Measurements from ENCODE around the gene HEG1. TPM values are rescaled to one million over a fixed set of nuclear protein-coding genes. Genes with fewer than 3 reads are reported as not detected.

HEG1 gene
- total and polyA plus RNA-seq, 11 donors: 23.7 to 211 (median 111) TPM

DNA sequence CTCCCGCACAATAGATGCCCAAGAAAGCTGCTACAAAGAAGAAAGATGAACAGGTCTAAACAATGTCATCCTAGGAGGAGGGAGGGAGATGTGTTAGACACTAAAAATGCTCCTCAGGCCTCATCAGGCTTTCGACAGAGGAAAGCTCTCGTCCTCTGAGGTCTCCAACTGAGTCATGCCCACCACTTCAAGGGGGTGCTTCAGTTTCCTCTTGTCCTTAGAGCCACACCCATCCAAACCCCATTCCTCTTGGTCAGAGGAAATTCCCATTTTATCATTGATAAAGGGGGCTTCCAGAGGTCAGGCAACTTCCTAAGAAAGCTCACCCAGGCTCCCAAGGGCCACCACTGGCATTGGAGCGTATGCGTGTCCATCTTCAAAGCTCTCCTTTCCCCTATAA lies 50.1 kb downstream of the HEG1 start:
- TF ChIP-seq POLR2A (IDR thresholded peaks at IDR 0.05): no peak
- TF ChIP-seq, protein P1, sequence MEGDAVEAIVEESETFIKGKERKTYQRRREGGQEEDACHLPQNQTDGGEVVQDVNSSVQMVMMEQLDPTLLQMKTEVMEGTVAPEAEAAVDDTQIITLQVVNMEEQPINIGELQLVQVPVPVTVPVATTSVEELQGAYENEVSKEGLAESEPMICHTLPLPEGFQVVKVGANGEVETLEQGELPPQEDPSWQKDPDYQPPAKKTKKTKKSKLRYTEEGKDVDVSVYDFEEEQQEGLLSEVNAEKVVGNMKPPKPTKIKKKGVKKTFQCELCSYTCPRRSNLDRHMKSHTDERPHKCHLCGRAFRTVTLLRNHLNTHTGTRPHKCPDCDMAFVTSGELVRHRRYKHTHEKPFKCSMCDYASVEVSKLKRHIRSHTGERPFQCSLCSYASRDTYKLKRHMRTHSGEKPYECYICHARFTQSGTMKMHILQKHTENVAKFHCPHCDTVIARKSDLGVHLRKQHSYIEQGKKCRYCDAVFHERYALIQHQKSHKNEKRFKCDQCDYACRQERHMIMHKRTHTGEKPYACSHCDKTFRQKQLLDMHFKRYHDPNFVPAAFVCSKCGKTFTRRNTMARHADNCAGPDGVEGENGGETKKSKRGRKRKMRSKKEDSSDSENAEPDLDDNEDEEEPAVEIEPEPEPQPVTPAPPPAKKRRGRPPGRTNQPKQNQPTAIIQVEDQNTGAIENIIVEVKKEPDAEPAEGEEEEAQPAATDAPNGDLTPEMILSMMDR (IDR thresholded peaks at IDR 0.05): no peak
- ATAC-seq: no peak
- Histone ChIP-seq H3K36me3 (peaks cover 0 to 99% (median 96%) of the 10 kb centered on the region in 9 donors), H3K4me1 (peaks cover 3 to 54% (median 34%) of the 10 kb centered on the region in 12 donors), H3K27me3 (no peaks in the 10 kb centered on the region), H3K4me3 (no peak overlapping the region), H3K27ac (peak overlapping the region in 3 of 12 donors; percentile 18 to 74 (median 24)), H3K9me3 (no peaks in the 10 kb centered on the region)
- intact Hi-C loops (cut with DNase I): loop anchor here in 1 of 10 donors (10.0 kb wide), 1 partner anchor 49 kb away; the partner anchor contains the start of gene HEG1
- WGBS, 4 donors: 89 to 94% (median 92%) methylated on average over 5 of the region's 5 CpGs
- no peak for DNase-seq

DNA sequence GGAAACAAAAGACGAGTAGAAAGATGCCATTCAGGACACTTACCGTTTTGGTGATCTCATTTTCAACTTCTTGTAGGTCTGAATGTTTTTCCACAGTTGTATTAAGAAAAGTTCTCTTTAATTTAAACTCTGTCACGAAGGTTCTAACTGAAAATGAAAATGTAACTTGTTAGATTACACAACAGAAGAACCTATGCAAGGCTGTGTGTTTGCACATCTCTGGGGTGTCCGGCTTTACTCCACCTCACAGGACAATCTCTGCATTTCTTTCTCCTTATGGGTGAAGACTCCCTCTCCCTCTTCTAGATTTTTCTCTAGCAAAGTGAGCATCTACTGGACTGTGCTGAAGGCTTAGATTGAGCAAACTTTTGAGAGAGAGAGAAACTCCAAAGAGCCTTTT lies 50.6 kb downstream of the HEG1 start:
- Histone ChIP-seq H3K36me3 (peaks cover 0 to 99% (median 96%) of the 10 kb centered on the region in 9 donors), H3K4me1 (peaks cover 4 to 55% (median 36%) of the 10 kb centered on the region in 12 donors), H3K27me3 (no peaks in the 10 kb centered on the region), H3K9me3 (no peaks in the 10 kb centered on the region), H3K27ac (peak overlapping the region in 3 of 12 donors; percentile 18 to 74 (median 24)), H3K4me3 (no peak overlapping the region)
- ATAC-seq (no peak), DNase-seq (no peak)
- 69 to 82% (median 75%) methylated on average over 4 of the region's 4 CpGs for WGBS, 4 donors
- TF ChIP-seq POLR2A (IDR thresholded peaks at IDR 0.05): no peak
- TF ChIP-seq, protein P1 (IDR thresholded peaks at IDR 0.05): no peak
- intact Hi-C loops (cut with DNase I): loop anchor here in 1 of 10 donors (10.0 kb wide), 1 partner anchor 50 kb away; the partner anchor contains the start of gene HEG1

DNA sequence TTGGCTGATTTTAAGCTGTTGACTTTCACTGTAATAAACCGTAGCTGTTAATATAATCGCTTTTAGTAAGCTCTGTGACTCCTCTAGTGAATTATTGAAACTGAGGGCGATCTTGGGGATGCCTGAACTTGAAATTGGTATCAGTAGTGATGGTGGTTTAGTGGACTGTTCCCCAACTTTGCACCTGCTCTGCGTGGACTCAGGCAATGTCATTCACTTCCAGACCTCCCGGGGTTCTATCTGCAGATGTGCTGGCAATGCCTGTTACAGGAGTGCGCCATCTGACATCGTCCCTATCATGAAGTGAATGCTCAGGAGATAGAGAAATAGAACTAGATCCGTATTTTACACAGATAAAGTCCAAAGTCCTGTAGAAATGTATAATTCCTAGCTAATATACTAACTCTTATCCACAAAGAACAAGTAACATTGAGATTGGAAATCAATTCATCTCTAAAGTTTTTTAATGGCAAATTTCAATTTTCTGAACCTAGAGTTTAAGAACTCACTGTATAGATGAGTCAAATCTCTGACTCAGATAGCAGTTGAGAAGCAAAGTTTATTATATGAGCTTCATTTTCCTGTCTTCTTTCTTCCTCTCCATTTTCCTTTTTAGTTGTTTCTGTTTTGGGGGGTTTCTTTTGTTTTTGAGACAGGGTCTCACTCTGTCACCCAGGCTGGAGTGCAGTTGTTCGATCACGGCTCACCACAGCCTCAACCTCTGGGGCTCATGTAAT lies 51.8 kb downstream of the HEG1 start:
- TF ChIP-seq, protein P1 (IDR thresholded peaks at IDR 0.05): no peak
- TF ChIP-seq POLR2A (IDR thresholded peaks at IDR 0.05): no peak
- Histone ChIP-seq H3K27me3 (no peaks in the 10 kb centered on the region), H3K9me3 (no peaks in the 10 kb centered on the region), H3K36me3 (peaks cover 0 to 99% (median 95%) of the 10 kb centered on the region in 9 donors), H3K4me3 (no peak overlapping the region), H3K27ac (peak overlapping the region in 11 of 12 donors; percentile 10 to 77 (median 61)), H3K4me1 (peaks cover 7 to 67% (median 47%) of the 10 kb centered on the region in 12 donors)
- ATAC-seq: no peak
- DNase-seq: no peak
- intact Hi-C loops (cut with DNase I): loop anchor here in 6 of 10 donors (5.0 to 10.0 kb wide), 4 partner anchors 43 to 373 kb away; partner anchors contain the start of genes HEG1 (in 1 of the 6) and ZNF148 (in 1 of the 6)
- WGBS, 4 donors: 55 to 71% (median 62%) methylated on average over 10 of the region's 10 CpGs

DNA sequence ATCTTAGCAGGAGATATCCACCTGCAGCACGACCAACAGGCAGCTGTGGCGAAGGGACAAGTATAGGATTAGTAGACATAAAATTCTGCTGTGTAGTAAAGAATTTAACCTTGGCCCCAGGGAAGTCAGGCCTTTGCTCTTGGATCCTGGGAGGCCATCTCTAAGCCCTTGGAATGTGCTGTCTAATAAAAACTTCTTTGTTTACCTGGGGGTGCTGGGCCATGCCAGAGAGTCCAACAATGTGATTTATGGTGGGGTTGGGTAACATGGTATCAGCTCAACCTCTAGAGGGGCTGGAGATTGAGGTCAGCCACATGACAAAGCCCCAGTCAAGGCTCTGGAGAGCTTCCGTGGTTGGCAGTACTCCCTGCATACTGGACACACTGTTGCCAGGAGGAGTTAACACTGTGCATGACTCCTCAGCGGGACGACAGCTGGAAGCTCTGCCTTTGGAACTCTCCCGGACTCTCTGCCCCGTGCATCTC lies 52.4 kb downstream of the HEG1 start:
- H3K27ac ChIP-seq: peak overlapping the region; percentile 28 to 77 (median 60)
- peak in 4 of 5 donors; percentile 58 to 82 (median 67) for DNase-seq
- H3K4me1 ChIP-seq: peaks cover 7 to 73% (median 53%) of the 10 kb centered on the region in 12 donors
- H3K27me3 ChIP-seq: no peaks in the 10 kb centered on the region
- peaks cover 0 to 99% (median 95%) of the 10 kb centered on the region in 9 donors for H3K36me3 ChIP-seq
- peak; percentile 91 to 94 (median 92) for ATAC-seq
- no peak for TF ChIP-seq POLR2A (IDR thresholded peaks at IDR 0.05)
- TF ChIP-seq, protein P1 (IDR thresholded peaks at IDR 0.05): no peak
- 33 to 43% (median 38%) methylated on average over 7 of the region's 7 CpGs for WGBS, 4 donors
- H3K9me3 ChIP-seq: no peaks in the 10 kb centered on the region
- intact Hi-C loops (cut with DNase I): loop anchor here in 6 of 10 donors (5.0 to 10.0 kb wide), 4 partner anchors 44 to 374 kb away; partner anchors contain the start of genes HEG1 (in 1 of the 6) and ZNF148 (in 1 of the 6)
- H3K4me3 ChIP-seq: no peak overlapping the region

All from heart left ventricle (tissue), 16 donors.